ENCODE results near the gene SMAD2. TPM values are rescaled to one million over a fixed set of nuclear protein-coding genes. Genes with fewer than 3 reads are reported as not detected.

The SMAD2 gene
- total and polyA plus RNA-seq, 4 donors: 11.8 to 31.3 (median 22.8) TPM

GRCh38 chr18:47871288-47871687 lies 59.2 kb downstream of the SMAD2 start:
- TF ChIP-seq HNF4A (conservative IDR thresholded peaks at IDR 0.05) (peak; percentile 61 to 63), FOXA2 (IDR thresholded peaks at IDR 0.05) (peak; percentile 39), ZBTB33 (IDR thresholded peaks at IDR 0.05) (no peak), HNF4G (IDR thresholded peaks at IDR 0.05) (peak; percentile 23)
- H3K4me1 ChIP-seq (ENCODE audit: control insufficient read depth in 4 of 4, insufficient read depth in 4 of 4, low read length in 3 of 4): peaks cover 0 to 3% (median 3%) of the 10 kb centered on the region in 4 donors
- H3K9ac ChIP-seq (ENCODE audit: low read depth in 1 of 2, low read length in 2 of 2): no peak overlapping the region
- DNase-seq (ENCODE audit: low spot score): no peak
- H3K9me3 ChIP-seq (ENCODE audit: control insufficient read depth in 4 of 4, low read length in 3 of 4): no peaks in the 10 kb centered on the region
- no peak overlapping the region for H3K27ac ChIP-seq (ENCODE audit: low read depth in 1 of 2, low read length in 2 of 2)
- H3K27me3 ChIP-seq (ENCODE audit: control insufficient read depth in 4 of 4, insufficient read depth in 4 of 4, low read length in 3 of 4): no peaks in the 10 kb centered on the region
- 54% methylated on average over 3 of the region's 3 CpGs for WGBS
- peaks cover 0 to 8% (median 0%) of the 10 kb centered on the region in 4 donors for H3K36me3 ChIP-seq (ENCODE audit: control insufficient read depth in 4 of 4, insufficient read depth in 3 of 4, low read depth in 1 of 4, low read length in 3 of 4)
- H3K4me3 ChIP-seq (ENCODE audit: low read depth in 1 of 3, low read length in 3 of 3): no peak overlapping the region

GRCh38 chr18:47870605-47871004 lies 59.9 kb downstream of the SMAD2 start:
- no peak overlapping the region for H3K27ac ChIP-seq (ENCODE audit: low read depth in 1 of 2, low read length in 2 of 2)
- DNase-seq (ENCODE audit: low spot score): no peak
- H3K9me3 ChIP-seq (ENCODE audit: control insufficient read depth in 4 of 4, low read length in 3 of 4): no peaks in the 10 kb centered on the region
- H3K4me3 ChIP-seq (ENCODE audit: low read depth in 1 of 3, low read length in 3 of 3): no peak overlapping the region
- TF ChIP-seq CTCF (IDR thresholded peaks at IDR 0.05; ENCODE audit: low read depth, low read length, missing input control) (no peak), HNF4A (conservative IDR thresholded peaks at IDR 0.05) (no peak), RAD21 (IDR thresholded peaks at IDR 0.05) (no peak), EGR1 (IDR thresholded peaks at IDR 0.05; ENCODE audit: low read depth in 2 of 2) (no peak), HNF4G (IDR thresholded peaks at IDR 0.05) (no peak), MAX (IDR thresholded peaks at IDR 0.05) (no peak), FOXA2 (IDR thresholded peaks at IDR 0.05) (no peak), TAF1 (conservative IDR thresholded peaks at IDR 0.05) (no peak), RXRA (IDR thresholded peaks at IDR 0.05) (no peak), ZBTB33 (IDR thresholded peaks at IDR 0.05) (no peak), REST (IDR thresholded peaks at IDR 0.05) (no peak), SP1 (IDR thresholded peaks at IDR 0.05) (no peak)
- H3K36me3 ChIP-seq (ENCODE audit: control insufficient read depth in 4 of 4, insufficient read depth in 3 of 4, low read depth in 1 of 4, low read length in 3 of 4): peaks cover 0 to 8% (median 0%) of the 10 kb centered on the region in 4 donors
- H3K9ac ChIP-seq (ENCODE audit: low read depth in 1 of 2, low read length in 2 of 2): no peak overlapping the region
- H3K4me1 ChIP-seq (ENCODE audit: control insufficient read depth in 4 of 4, insufficient read depth in 4 of 4, low read length in 3 of 4): peaks cover 0 to 3% (median 3%) of the 10 kb centered on the region in 4 donors
- 93% methylated on average over 1 of the region's 1 CpG for WGBS
- no peaks in the 10 kb centered on the region for H3K27me3 ChIP-seq (ENCODE audit: control insufficient read depth in 4 of 4, insufficient read depth in 4 of 4, low read length in 3 of 4)

Measured in liver (tissue), 9 donors.